Glutamatergic neuron (in vitro differentiated cells): ENCODE measurements around the gene CFDP1. TPM values are rescaled to one million over a fixed set of nuclear protein-coding genes. Genes with fewer than 3 reads are reported as not detected.

Source experiments
- DNase-seq: peaks from one replicate; pipeline ENCODE4 v3.0.0; 2022
- H3K27ac Mint-ChIP-seq: one replicate; pipeline ENCODE4 v1.8.0; 2020; ENCODE audit warnings: mild to moderate bottlenecking, mixed read lengths, inconsistent platforms; ENCODE audit not compliant: unreplicated experiment
- H3K27me3 Mint-ChIP-seq: one replicate; pipeline ENCODE4 v1.8.0; 2020; ENCODE audit warnings: mild to moderate bottlenecking, moderate library complexity, mixed read lengths, inconsistent platforms; ENCODE audit not compliant: unreplicated experiment
- H3K36me3 Mint-ChIP-seq: one replicate; pipeline ENCODE4 v1.8.0; 2020; ENCODE audit warnings: mild to moderate bottlenecking, mixed read lengths, inconsistent platforms; ENCODE audit not compliant: unreplicated experiment
- H3K4me1 Mint-ChIP-seq: one replicate; pipeline ENCODE4 v1.8.0; 2020; ENCODE audit warnings: mild to moderate bottlenecking, low read depth, mixed read lengths, inconsistent platforms; ENCODE audit not compliant: unreplicated experiment
- H3K4me3 Mint-ChIP-seq: one replicate; pipeline ENCODE4 v1.8.0; 2020; ENCODE audit warnings: mild to moderate bottlenecking, mixed read lengths, inconsistent platforms; ENCODE audit not compliant: unreplicated experiment
- H3K9me3 Mint-ChIP-seq: one replicate; pipeline ENCODE4 v1.8.0; 2020; ENCODE audit warnings: mild to moderate bottlenecking, moderate library complexity, mixed read lengths, inconsistent platforms; ENCODE audit not compliant: unreplicated experiment
- CTCF ChIP-seq: fragments of 200-600 bp; sonication (generic); IDR thresholded peaks from one replicate; pipeline ENCODE4 v1.5.0; 2021; ENCODE audit not compliant: partially characterized antibody, unreplicated experiment
- total RNA-seq: library from RNA; stranded (reverse); fragmentation: NEBNext Ultra II Directional; extraction: Animal tissue kit (Norgen Biotek cat#: 25700); gene quantifications from one replicate; pipeline ENCODE4 v1.2.1, GENCODE V29; 2021; ENCODE audit not compliant: unreplicated experiment

CFDP1 gene
- total RNA-seq, 1 donor from 2014 or later = 60.1 TPM

- Mint-ChIP-seq H3K36me3 (no peaks in the 10 kb centered on the region), H3K4me3 (peak overlapping the region; percentile 84), H3K4me1 (peaks cover 44% of the 10 kb centered on the region), H3K27me3 (peaks cover 27% of the 10 kb centered on the region), H3K9me3 (peaks cover 21% of the 10 kb centered on the region), H3K27ac (no peak overlapping the region)
- TF ChIP-seq CTCF = no peak
- peak; percentile 67 for DNase-seq
Measured at GRCh38 chr16:75250809-75251279, 182.5 kb downstream of the CFDP1 start.

GRCh38 chr16:75250089-75250808, 183.1 kb downstream of the CFDP1 start:
- TF ChIP-seq CTCF = no peak
- H3K9me3 Mint-ChIP-seq = peaks cover 24% of the 10 kb centered on the region
- DNase-seq = no peak
- H3K27me3 Mint-ChIP-seq = peaks cover 28% of the 10 kb centered on the region
- peak overlapping the region; percentile 75 for H3K27ac Mint-ChIP-seq
- peaks cover 43% of the 10 kb centered on the region for H3K4me1 Mint-ChIP-seq
- H3K4me3 Mint-ChIP-seq = peak overlapping the region; percentile 84
- H3K36me3 Mint-ChIP-seq = no peaks in the 10 kb centered on the region

GRCh38 chr16:75249441-75249840, 183.9 kb downstream of the CFDP1 start:
- Mint-ChIP-seq H3K27ac (no peak overlapping the region), H3K4me3 (peak overlapping the region; percentile 84), H3K36me3 (no peaks in the 10 kb centered on the region), H3K4me1 (peaks cover 40% of the 10 kb centered on the region), H3K9me3 (peaks cover 26% of the 10 kb centered on the region), H3K27me3 (peaks cover 29% of the 10 kb centered on the region)
- TF ChIP-seq CTCF = no peak
- no peak for DNase-seq

GRCh38 chr16:75248536-75249380, 184.5 kb downstream of the CFDP1 start:
- H3K4me1 Mint-ChIP-seq = peaks cover 38% of the 10 kb centered on the region
- DNase-seq = no peak
- no peak for TF ChIP-seq CTCF
- H3K27ac Mint-ChIP-seq = no peak overlapping the region
- H3K9me3 Mint-ChIP-seq = peaks cover 28% of the 10 kb centered on the region
- no peaks in the 10 kb centered on the region for H3K36me3 Mint-ChIP-seq
- peaks cover 31% of the 10 kb centered on the region for H3K27me3 Mint-ChIP-seq
- H3K4me3 Mint-ChIP-seq = peak overlapping the region; percentile 69
